Measurements from ENCODE around the gene INPP5F.
"Not testable (repeated sequence)": the region's sequence is repeated elsewhere in the genome, so short reads cannot be mapped to it uniquely, and the experiment has no call there.

INPP5F gene

GRCh38 chr10:119776536-119776935 is 50.7 kb downstream of the INPP5F start:
- in situ Hi-C loops (cut with MboI; ENCODE audit: low sequenced_read_pairs) = no loop called here

DNA sequence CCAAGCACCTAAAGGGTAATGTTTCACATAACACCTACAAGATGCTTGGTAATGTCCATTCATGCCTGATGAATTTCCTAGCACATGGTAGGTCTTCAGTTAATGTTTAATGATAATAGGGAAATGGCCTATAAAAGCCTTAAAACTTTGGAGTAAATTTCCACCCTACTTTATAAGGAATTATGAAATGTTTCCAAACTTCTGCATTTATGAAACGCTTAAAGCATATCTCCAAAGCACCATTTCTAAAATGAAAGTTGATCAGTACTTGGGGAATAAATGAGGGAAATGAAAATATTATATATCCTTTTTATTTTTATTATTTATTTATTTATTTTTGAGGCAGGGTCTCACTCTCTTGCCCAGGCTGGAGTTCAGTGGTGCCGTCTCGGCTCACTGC is 51.8 kb downstream of the INPP5F start:
- in situ Hi-C loops (cut with MboI; ENCODE audit: low sequenced_read_pairs) = no loop called here

GRCh38 chr10:119778776-119779445 is 53.1 kb downstream of the INPP5F start:
- in situ Hi-C loops (cut with MboI; ENCODE audit: low sequenced_read_pairs) = no loop called here

GRCh38 chr10:119780879-119781480 is 55.1 kb downstream of the INPP5F start:
- in situ Hi-C loops (cut with MboI; ENCODE audit: low sequenced_read_pairs) = no loop called here

- in situ Hi-C loops (cut with MboI; ENCODE audit: low sequenced_read_pairs) = no loop called here
Measured at GRCh38 chr10:119781498-119781897, 55.6 kb downstream of the INPP5F start.

- in situ Hi-C loops (cut with MboI; ENCODE audit: low sequenced_read_pairs) = no loop called here
Measured at GRCh38 chr10:119782981-119783664, 57.3 kb downstream of the INPP5F start.

- in situ Hi-C loops (cut with MboI; ENCODE audit: low sequenced_read_pairs) = no loop called here
Measured at GRCh38 chr10:119783665-119784027, 57.8 kb downstream of the INPP5F start.

- in situ Hi-C loops (cut with MboI; ENCODE audit: low sequenced_read_pairs) = no loop called here
Measured at GRCh38 chr10:119784340-119785067, 58.7 kb downstream of the INPP5F start.

DNA sequence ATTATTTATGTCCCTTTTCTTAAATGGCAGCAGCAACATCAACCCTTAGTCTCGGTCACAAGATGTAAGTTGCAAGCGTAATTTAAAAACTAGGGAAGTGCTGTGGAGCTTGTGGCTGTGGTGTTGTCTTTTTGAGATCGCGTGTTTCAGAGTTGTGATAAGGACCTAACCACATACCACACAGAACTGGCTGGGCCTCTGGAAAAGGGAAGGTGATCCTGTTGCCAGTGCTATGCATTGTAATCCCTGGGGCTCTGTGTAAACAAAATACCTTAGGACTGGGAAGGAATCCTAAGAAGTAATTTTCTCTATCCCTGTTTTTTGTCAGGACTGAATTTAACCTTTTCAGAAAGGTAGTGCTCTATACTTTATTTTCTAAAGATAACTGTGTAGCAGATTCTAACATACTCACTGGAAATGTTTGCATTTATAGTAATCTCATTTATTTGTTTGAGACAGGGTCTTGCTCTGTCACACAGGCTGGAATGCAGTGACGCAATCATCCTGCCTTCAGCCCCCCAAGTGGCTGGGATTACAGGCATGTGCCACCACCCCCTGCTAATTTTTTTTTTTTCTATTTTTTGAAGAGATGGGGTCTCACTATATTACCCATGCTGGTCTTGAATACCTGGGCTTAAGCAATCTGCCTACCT is 60.4 kb downstream of the INPP5F start:
- in situ Hi-C loops (cut with MboI; ENCODE audit: low sequenced_read_pairs) = no loop called here

DNA sequence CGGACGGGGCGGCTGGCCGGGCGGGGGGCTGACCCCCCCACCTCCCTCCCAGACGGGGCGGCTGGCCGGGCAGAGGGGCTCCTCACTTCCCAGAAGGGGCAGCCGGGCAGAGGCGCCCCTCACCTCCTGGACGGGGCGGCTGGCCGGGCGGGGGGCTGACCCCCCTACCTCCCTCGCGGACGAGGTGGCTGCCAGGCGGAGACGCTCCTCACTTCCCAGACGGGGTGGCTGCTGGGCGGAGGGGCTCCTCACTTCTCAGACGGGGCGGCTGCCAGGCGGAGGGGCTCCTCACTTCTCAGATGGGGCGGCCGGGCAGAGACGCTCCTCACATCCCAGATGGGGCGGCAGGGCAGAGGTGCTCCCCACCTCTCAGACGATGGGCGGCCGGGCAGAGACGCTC is 69.3 kb downstream of the INPP5F start:
- in situ Hi-C loops (cut with MboI; ENCODE audit: low sequenced_read_pairs) = not testable (repeated sequence)

DNA sequence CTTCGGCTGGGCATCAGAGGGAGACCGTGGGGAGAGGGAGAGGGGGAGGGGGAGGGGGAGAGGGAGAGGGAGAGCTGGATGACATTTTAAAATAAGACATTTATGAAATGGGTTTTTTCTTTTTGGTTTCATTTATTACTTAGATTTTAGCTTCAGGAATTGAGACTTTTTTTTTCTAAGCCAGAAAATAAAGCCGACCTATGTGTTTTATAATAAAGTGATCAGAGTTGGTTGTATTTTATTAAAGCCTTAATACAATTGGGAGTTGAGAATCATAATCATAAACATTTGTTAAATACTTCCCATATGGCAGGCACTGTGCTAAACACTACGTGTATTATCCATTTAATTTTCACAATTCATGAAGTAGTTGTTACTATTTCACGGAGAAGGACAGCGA is 70.2 kb downstream of the INPP5F start:
- in situ Hi-C loops (cut with MboI; ENCODE audit: low sequenced_read_pairs) = no loop called here

- in situ Hi-C loops (cut with MboI; ENCODE audit: low sequenced_read_pairs) = no loop called here
Measured at GRCh38 chr10:119801176-119801575, 75.3 kb downstream of the INPP5F start.

DNA sequence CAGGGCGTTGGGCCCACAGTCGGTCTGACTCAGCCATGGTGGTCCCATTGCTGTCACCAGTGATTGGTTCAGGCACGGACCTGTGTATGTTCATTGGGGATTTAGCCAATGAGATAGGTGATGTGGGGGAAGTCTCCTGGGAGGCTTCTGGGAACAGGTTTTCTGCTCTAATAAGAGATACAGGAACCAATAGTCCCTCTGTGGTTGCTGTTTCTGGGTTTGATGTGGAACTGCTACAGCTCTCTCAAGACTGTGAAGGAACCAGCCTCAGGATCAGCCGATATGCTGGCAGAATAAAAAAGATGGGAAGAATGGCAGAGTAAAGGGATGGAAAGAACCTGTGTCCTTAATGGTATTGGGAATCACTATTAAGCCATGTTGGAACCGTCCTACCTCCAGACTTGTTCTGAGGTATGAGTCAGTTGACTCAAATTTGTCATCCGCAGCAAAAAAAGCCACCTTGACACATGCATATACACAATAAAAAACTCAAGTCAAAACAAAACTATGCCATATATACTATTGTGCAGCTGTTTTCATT is 76.2 kb downstream of the INPP5F start:
- in situ Hi-C loops (cut with MboI; ENCODE audit: low sequenced_read_pairs) = no loop called here

DNA sequence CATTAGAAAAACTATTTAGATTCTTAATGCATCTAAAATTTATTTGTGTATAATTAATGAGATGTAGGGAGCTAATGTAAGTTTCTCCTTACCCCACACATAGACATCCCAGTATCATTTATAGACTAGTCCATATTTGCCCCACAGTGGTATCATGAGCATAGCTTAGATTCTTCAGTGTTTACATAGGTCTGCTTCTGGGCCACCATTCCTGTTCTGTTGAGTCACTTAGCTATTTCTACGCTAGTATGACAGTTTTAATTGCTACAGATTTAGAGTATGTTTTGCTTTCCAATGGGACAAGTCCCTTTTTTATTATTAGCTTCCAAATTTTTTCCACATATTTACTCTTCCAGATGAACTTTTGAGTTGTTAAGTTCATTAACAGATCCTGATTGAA is 77.4 kb downstream of the INPP5F start:
- in situ Hi-C loops (cut with MboI; ENCODE audit: low sequenced_read_pairs) = no loop called here

DNA sequence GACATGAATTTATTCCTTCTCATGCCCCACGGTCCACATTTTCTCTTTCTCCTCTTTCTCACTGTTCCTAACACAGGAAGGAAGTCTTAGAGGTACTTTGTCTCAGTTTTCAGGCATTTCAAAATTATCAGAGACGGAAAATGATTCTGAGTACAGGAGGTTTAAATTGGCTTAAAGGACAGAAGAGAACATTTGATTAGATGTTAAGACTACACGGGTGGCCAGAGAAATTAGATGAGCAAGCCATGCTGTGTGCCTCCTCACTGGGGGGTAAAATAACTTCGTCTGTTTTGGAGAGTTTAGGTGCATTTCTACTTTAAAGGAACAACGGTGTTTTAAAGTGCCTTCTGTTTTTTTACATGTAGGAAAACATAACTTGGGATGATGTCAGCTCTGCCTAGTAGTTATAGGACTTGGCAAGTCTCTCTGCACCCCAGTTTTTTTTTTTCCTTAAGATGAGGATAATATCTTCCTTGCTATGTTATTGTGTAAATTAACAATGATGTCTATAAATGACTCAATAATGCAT is 79.9 kb downstream of the INPP5F start:
- in situ Hi-C loops (cut with MboI; ENCODE audit: low sequenced_read_pairs) = no loop called here

- in situ Hi-C loops (cut with MboI; ENCODE audit: low sequenced_read_pairs) = no loop called here
Measured at GRCh38 chr10:119806334-119807130, 80.7 kb downstream of the INPP5F start.

GRCh38 chr10:119807960-119808697 is 82.3 kb downstream of the INPP5F start:
- in situ Hi-C loops (cut with MboI; ENCODE audit: low sequenced_read_pairs) = no loop called here

DNA sequence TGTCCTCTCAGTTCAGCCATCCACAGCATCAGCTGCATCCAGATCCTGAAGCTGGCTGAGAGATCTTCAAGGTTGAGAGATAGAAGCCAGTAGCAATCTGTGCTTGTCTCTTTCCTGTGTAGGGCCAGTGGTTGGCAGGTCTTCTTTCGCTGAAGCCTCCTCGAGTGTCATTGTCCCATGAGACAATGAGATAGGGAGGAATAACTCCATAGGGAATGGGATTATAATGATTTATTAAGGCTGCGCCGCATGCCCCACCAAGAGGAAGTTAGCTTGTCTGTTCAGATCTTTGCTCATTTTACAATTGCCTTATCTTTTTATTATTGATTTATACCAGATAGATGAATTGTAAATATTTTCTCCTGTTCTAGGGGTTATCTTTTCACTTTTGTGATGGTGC is 85.3 kb downstream of the INPP5F start:
- in situ Hi-C loops (cut with MboI; ENCODE audit: low sequenced_read_pairs) = no loop called here

DNA sequence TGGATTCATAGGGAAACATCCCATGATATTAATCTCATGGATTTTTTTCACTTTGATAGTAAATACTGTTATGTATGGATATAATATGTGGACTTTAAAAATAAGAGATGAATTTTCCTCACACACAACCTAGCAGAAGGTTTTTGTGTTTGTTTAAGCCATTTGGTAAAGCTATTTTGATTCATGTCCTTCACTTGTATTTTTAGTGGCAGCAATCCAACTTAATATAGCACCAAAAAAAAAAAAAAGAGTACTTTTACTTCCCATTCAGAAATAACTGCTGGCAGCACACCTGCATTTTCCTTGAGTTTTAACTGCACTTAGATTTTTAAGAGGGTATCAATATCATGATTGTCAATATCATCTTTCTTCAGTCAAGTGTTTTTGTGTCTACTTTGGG is 86.8 kb downstream of the INPP5F start:
- in situ Hi-C loops (cut with MboI; ENCODE audit: low sequenced_read_pairs) = no loop called here

Data from hTERT RPE-1 (cell line).